WI38 (cell line): ENCODE data around the gene SPSB2.

ENCODE experiments used
- H3K4me3 ChIP-seq: 2 replicates; pipeline ENCODE4 v1.5.1; 2011; ENCODE audit warnings: low read depth, mild to moderate bottlenecking, control low read depth, low read length
- CTCF ChIP-seq: IDR thresholded peaks from 2 replicates; pipeline ENCODE4 v1.5.1; 2012; ENCODE audit warnings: low read depth, mild to moderate bottlenecking, control low read depth, low read length

Gene SPSB2

GRCh38 chr12:6822426-6823135 is 50.5 kb downstream of the SPSB2 start:
- no peak for TF ChIP-seq CTCF
- peak overlapping the region; percentile 59 for H3K4me3 ChIP-seq

GRCh38 chr12:6821591-6822425 is 51.3 kb downstream of the SPSB2 start, which contains the start of gene GPR162:
GPR162 (plus strand) TSS chr12:6821821; CDS start chr12:6823899, 2,078 bp downstream.
- H3K4me3 ChIP-seq = peak within 1 kb of the TSS; percentile 59
- no peak for TF ChIP-seq CTCF
